HepG2 (cell line): Measurements from ENCODE around the gene FAM168A. TPM values are rescaled to one million over a fixed set of nuclear protein-coding genes. Genes with fewer than 3 reads are reported as not detected.

Experiments used
- ATAC-seq: fragments of 200-7000 bp; cut with Tn5 transposase; 3 replicates; pipeline ENCODE4 v1.9.1; 2020; ENCODE audit warnings: mild to moderate bottlenecking, moderate library complexity
- BruUV-seq: library from RNA; stranded (reverse); fragments of 400-500 nt; replicated peaks from 2 replicates; lab custom pipeline; 2021; lab: Mats Ljungman, UMichigan
- CTCF ChIA-PET: fragments of 300-600 bp; formaldehyde crosslinking; extraction: SDS; loops from one replicate; lab custom pipeline; 2021; ENCODE audit warnings: low total read pairs, inconsistent platforms, low intra/inter-chr PET ratio; lab: Yijun Ruan, JAX
- POLR2A ChIA-PET: fragments of 350-600 bp; sonication (Branson Sonifier 250); formaldehyde crosslinking; loops from one replicate; lab custom pipeline; 2020; ENCODE audit warnings: antibody characterized with exemption, inconsistent platforms; lab: Yijun Ruan, JAX
- DNase-seq: peaks from one replicate; pipeline ENCODE4 v3.0.0-alpha.2; 2015; ENCODE audit warnings: low spot score
- FAIRE-seq: peaks from 3 replicates; lab custom pipeline; 2011; peaks lifted over from hg19 to GRCh38; lab: Jason Lieb, UNC
- H2AFZ ChIP-seq: one replicate; pipeline ENCODE4 v1.6.1; 2011; ENCODE audit warnings: low read length, inconsistent platforms
- H3K27ac ChIP-seq: fragments of 300-600 bp; 3 replicates; pipeline ENCODE4 v1.8.0; 2011; ENCODE audit warnings: mixed run types, mild to moderate bottlenecking, mixed read lengths, low read length, inconsistent platforms; ENCODE audit not compliant: insufficient read depth; ENCODE audit errors: extremely low read length
- H3K27me3 ChIP-seq, 2 experiments: fragments of 200-600 bp in 1 of 2; 2 replicates in 1 of 2; 3 replicates in 1 of 2; pipeline versions ENCODE4 v1.6.0 to v1.8.0; 2011; ENCODE audit warnings: low read length in 2 of 2, mild to moderate bottlenecking in 2 of 2, moderate library complexity in 2 of 2, inconsistent platforms in 1 of 2; ENCODE audit not compliant: insufficient read depth in 2 of 2, control insufficient read depth in 1 of 2
- H3K36me3 ChIP-seq, 2 experiments: fragments of 200-600 bp in 1 of 2; replicated peaks in 1 of 2; 2 replicates in 1 of 2; 3 replicates in 1 of 2; pipeline versions ENCODE4 v1.5.1 to v1.8.0; 2011; ENCODE audit warnings: low read length in 2 of 2, inconsistent platforms in 1 of 2; ENCODE audit not compliant: insufficient read depth in 2 of 2, control insufficient read depth in 1 of 2
- H3K4me1 ChIP-seq: 2 replicates; pipeline ENCODE4 v1.5.1; 2012; ENCODE audit warnings: low read length, inconsistent platforms; ENCODE audit not compliant: insufficient read depth
- H3K4me2 ChIP-seq: 2 replicates; pipeline ENCODE4 v1.6.0; 2011; ENCODE audit warnings: low read depth, low read length, inconsistent platforms
- H3K4me3 ChIP-seq, 3 experiments: fragments of 200-600 bp in 1 of 3; sonication (generic), shearing (Covaris generic) in 1 of 3; replicated peaks in 1 of 3; 2 replicates each; pipeline ENCODE4 v1.5.1; 2011 to 2016; ENCODE audit warnings: low read length in 3 of 3, inconsistent platforms in 2 of 3, low read depth in 2 of 3, mild to moderate bottlenecking in 2 of 3, control low read depth in 1 of 3, mixed read lengths in 1 of 3; ENCODE audit not compliant: insufficient read depth in 1 of 3
- H3K79me2 ChIP-seq: one replicate; pipeline ENCODE4 v1.6.1; 2011; ENCODE audit warnings: low read length, inconsistent platforms; ENCODE audit not compliant: insufficient read depth
- H3K9ac ChIP-seq: 2 replicates; pipeline ENCODE4 v1.6.0; 2011; ENCODE audit warnings: mild to moderate bottlenecking, low read depth, low read length, inconsistent platforms; ENCODE audit not compliant: insufficient read depth
- H3K9me3 ChIP-seq: 2 replicates; pipeline ENCODE4 v1.5.1; 2012; ENCODE audit warnings: mild to moderate bottlenecking, low read length
- H4K20me1 ChIP-seq: 2 replicates; pipeline ENCODE4 v1.6.0; 2011; ENCODE audit warnings: inconsistent platforms, mild to moderate bottlenecking, low read length, moderate library complexity; ENCODE audit not compliant: insufficient read depth
- CENPT ChIP-seq: sonication (generic); formaldehyde crosslinking; IDR thresholded peaks from 2 replicates; pipeline ENCODE4 v1.8.0; 2022; ENCODE audit warnings: low read depth, mild to moderate bottlenecking, moderate library complexity, missing genetic modification reagents
- HMGA1 ChIP-seq: sonication (generic); formaldehyde crosslinking; conservative IDR thresholded peaks from 2 replicates; pipeline ENCODE4 v1.4.0; 2020; ENCODE audit warnings: missing genetic modification reagents
- KAT2B ChIP-seq: fragments of 150-350 bp; IDR thresholded peaks from 2 replicates; pipeline ENCODE4 v1.6.1; 2014; ENCODE audit warnings: low read depth, low read length, borderline replicate concordance
- MAFF ChIP-seq: IDR thresholded peaks from 2 replicates; pipeline ENCODE4 v1.6.1; 2011; ENCODE audit warnings: low read depth, low read length, improper control_type of control experiment
- SP4 ChIP-seq: sonication (generic); formaldehyde crosslinking; IDR thresholded peaks from 2 replicates; pipeline ENCODE4 v1.8.1; 2023; ENCODE audit warnings: mild to moderate bottlenecking, missing genetic modification reagents
- TBX2 ChIP-seq: sonication (generic); formaldehyde crosslinking; IDR thresholded peaks from 2 replicates; pipeline ENCODE4 v1.5.0; 2020; ENCODE audit warnings: missing genetic modification reagents, mild to moderate bottlenecking, borderline replicate concordance
- ZFP62 ChIP-seq: sonication (generic); formaldehyde crosslinking; IDR thresholded peaks from 2 replicates; pipeline ENCODE4 v1.4.0; 2020; ENCODE audit warnings: missing genetic modification reagents
- ZNF260 ChIP-seq: sonication (generic); formaldehyde crosslinking; IDR thresholded peaks from 2 replicates; pipeline ENCODE4 v1.4.0; 2020; ENCODE audit warnings: missing genetic modification reagents, low read depth, mild to moderate bottlenecking, borderline replicate concordance
- ZNF878 ChIP-seq: sonication (generic); formaldehyde crosslinking; IDR thresholded peaks from 2 replicates; pipeline ENCODE4 v1.8.1; 2023; ENCODE audit warnings: mild to moderate bottlenecking, missing genetic modification reagents, moderate library complexity
- WGBS: methylation state at CpG from one replicate; pipeline ENCODE4 v1.1.6; 2017; ENCODE audit warnings: low lambda C conversion rate; 5-methylcytosine and 5-hydroxymethylcytosine counted together
- in situ Hi-C: cut with HindIII; loops from 2 replicates; pipeline ENCODE4 v1.10.0; 2017; ENCODE audit warnings: low pct_unique_long_range_greater_than_20kb; ENCODE audit not compliant: extremely low pct_ligation_motif_present
- intact Hi-C: fragments of 100-400 bp; cut with micrococcal nuclease; formaldehyde crosslinking; loops from one replicate; pipeline ENCODE4 v1.10.0; 2022; ENCODE audit not compliant: unreplicated experiment
- polyA plus RNA-seq, 8 experiments: library from polyadenylated mRNA; depleted of rRNA in 3 of 8; stranded (reverse) in 7 of 8; unstranded in 1 of 8; fragments of >200 nt; fragmentation: Illumina TruSeq in 4 of 8; extraction: Trizol in 4 of 8; gene quantifications; 2 replicates each; pipeline versions ENCODE4 v1.2.1 to v1.2.3, GENCODE V29; 2011 to 2016; ENCODE audit warnings: low read depth in 4 of 8, missing spikeins in 1 of 8, mixed read lengths in 1 of 8; ENCODE audit not compliant: insufficient read depth in 1 of 8
- total RNA-seq, 5 experiments: library from RNA; depleted of rRNA; stranded (reverse); fragments of >200 nt; fragmentation: Illumina TruSeq; extraction: Trizol; gene quantifications; 2 replicates each; pipeline ENCODE4 v1.2.3, GENCODE V29; 2016; ENCODE audit warnings: low read depth in 1 of 5
- TF ChIP-seq, protein P1 (sequence below): sonication (generic); formaldehyde crosslinking; IDR thresholded peaks from 2 replicates; pipeline ENCODE4 v1.5.0; 2020; ENCODE audit warnings: mild to moderate bottlenecking, missing genetic modification reagents
- TF ChIP-seq, protein P2 (sequence below): sonication (generic); formaldehyde crosslinking; IDR thresholded peaks from 2 replicates; pipeline ENCODE4 v1.5.0; 2020; ENCODE audit warnings: missing genetic modification reagents
- TF ChIP-seq, protein P3 (sequence below): sonication (generic); formaldehyde crosslinking; IDR thresholded peaks from 2 replicates; pipeline ENCODE4 v1.4.0; 2020; ENCODE audit warnings: mild to moderate bottlenecking, missing genetic modification reagents
- TF ChIP-seq, protein P4 (sequence below): sonication (generic); formaldehyde crosslinking; conservative IDR thresholded peaks from 2 replicates; pipeline ENCODE4 v1.4.0; 2020; ENCODE audit warnings: missing genetic modification reagents

Gene FAM168A
- total and polyA plus RNA-seq, 2 of the 13 experiments (the other 11 are each of a cell fraction or from before 2014, with no cell fraction given), result 13.9 to 15.8 TPM

DNA sequence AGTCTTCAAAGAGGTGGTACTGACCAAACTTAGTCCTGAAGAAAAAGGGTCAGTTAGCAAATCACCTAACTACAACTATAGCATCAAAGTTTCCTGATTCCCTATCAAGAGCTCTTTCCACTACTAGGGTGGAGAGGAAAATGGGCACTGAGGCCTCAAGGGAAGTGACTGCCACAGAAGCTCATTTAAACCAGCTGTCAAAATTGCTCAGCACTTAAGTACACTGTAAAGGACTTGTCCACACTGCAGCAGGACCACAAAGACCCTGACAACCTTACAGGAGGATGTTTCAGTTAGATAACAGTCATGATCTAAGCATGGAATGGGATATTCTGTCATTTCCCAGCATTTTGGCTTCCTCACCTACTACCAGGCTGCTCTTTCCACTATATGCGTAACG lies 33.0 kb downstream of the FAM168A start:
- BruUV-seq, result no TSS peak
- no peaks in the 10 kb centered on the region for H3K9me3 ChIP-seq
- H3K9ac ChIP-seq, result no peak overlapping the region
- H3K4me3 ChIP-seq, result no peak overlapping the region
- FAIRE-seq, result no peak
- no peak overlapping the region for H3K27ac ChIP-seq
- no peak overlapping the region for H3K4me2 ChIP-seq
- peaks cover 3% of the 10 kb centered on the region for H3K79me2 ChIP-seq
- H3K4me1 ChIP-seq, result no peaks in the 10 kb centered on the region
- no peaks in the 10 kb centered on the region for H4K20me1 ChIP-seq
- intact Hi-C loops (no loop called here), in situ Hi-C loops (no loop called here)
- no peaks in the 10 kb centered on the region for H3K27me3 ChIP-seq
- H3K36me3 ChIP-seq, result 0 out of 5 replicates have a peak, but pooled peaks cover 0 to 2% of the 10 kb centered on the region in 2 experiments
- CTCF ChIA-PET, result no interaction called here
- TF ChIP-seq CENPT (no peak), SP4 (CRISPR knock-in tag) (no peak), HMGA1 (CRISPR knock-in tag) (no peak), MAFF (no peak), ZNF260 (CRISPR knock-in tag) (no peak), TBX2 (CRISPR knock-in tag) (no peak), ZFP62 (CRISPR knock-in tag) (no peak), KAT2B (no peak), ZNF878 (no peak)
- TF ChIP-seq, protein P1, sequence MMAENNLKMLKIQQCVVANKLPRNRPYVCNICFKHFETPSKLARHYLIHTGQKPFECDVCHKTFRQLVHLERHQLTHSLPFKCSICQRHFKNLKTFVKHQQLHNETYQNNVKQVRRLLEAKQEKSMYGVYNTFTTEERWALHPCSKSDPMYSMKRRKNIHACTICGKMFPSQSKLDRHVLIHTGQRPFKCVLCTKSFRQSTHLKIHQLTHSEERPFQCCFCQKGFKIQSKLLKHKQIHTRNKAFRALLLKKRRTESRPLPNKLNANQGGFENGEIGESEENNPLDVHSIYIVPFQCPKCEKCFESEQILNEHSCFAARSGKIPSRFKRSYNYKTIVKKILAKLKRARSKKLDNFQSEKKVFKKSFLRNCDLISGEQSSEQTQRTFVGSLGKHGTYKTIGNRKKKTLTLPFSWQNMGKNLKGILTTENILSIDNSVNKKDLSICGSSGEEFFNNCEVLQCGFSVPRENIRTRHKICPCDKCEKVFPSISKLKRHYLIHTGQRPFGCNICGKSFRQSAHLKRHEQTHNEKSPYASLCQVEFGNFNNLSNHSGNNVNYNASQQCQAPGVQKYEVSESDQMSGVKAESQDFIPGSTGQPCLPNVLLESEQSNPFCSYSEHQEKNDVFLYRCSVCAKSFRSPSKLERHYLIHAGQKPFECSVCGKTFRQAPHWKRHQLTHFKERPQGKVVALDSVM (CRISPR knock-in tag), result no peak
- TF ChIP-seq, protein P2, sequence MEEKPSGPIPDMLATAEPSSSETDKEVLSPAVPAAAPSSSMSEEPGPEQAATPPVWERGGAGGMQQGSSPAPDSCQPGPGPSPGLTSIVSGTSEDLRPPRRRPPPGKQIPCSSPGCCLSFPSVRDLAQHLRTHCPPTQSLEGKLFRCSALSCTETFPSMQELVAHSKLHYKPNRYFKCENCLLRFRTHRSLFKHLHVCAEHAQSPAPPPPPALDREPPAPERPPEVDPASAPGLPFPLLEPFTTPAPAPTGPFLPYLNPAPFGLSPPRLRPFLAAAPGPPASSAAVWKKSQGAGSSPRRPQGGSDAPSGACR (CRISPR knock-in tag), result no peak
- TF ChIP-seq, protein P3, sequence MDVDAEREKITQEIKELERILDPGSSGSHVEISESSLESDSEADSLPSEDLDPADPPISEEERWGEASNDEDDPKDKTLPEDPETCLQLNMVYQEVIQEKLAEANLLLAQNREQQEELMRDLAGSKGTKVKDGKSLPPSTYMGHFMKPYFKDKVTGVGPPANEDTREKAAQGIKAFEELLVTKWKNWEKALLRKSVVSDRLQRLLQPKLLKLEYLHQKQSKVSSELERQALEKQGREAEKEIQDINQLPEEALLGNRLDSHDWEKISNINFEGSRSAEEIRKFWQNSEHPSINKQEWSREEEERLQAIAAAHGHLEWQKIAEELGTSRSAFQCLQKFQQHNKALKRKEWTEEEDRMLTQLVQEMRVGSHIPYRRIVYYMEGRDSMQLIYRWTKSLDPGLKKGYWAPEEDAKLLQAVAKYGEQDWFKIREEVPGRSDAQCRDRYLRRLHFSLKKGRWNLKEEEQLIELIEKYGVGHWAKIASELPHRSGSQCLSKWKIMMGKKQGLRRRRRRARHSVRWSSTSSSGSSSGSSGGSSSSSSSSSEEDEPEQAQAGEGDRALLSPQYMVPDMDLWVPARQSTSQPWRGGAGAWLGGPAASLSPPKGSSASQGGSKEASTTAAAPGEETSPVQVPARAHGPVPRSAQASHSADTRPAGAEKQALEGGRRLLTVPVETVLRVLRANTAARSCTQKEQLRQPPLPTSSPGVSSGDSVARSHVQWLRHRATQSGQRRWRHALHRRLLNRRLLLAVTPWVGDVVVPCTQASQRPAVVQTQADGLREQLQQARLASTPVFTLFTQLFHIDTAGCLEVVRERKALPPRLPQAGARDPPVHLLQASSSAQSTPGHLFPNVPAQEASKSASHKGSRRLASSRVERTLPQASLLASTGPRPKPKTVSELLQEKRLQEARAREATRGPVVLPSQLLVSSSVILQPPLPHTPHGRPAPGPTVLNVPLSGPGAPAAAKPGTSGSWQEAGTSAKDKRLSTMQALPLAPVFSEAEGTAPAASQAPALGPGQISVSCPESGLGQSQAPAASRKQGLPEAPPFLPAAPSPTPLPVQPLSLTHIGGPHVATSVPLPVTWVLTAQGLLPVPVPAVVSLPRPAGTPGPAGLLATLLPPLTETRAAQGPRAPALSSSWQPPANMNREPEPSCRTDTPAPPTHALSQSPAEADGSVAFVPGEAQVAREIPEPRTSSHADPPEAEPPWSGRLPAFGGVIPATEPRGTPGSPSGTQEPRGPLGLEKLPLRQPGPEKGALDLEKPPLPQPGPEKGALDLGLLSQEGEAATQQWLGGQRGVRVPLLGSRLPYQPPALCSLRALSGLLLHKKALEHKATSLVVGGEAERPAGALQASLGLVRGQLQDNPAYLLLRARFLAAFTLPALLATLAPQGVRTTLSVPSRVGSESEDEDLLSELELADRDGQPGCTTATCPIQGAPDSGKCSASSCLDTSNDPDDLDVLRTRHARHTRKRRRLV (CRISPR knock-in tag), result no peak
- TF ChIP-seq, protein P4, sequence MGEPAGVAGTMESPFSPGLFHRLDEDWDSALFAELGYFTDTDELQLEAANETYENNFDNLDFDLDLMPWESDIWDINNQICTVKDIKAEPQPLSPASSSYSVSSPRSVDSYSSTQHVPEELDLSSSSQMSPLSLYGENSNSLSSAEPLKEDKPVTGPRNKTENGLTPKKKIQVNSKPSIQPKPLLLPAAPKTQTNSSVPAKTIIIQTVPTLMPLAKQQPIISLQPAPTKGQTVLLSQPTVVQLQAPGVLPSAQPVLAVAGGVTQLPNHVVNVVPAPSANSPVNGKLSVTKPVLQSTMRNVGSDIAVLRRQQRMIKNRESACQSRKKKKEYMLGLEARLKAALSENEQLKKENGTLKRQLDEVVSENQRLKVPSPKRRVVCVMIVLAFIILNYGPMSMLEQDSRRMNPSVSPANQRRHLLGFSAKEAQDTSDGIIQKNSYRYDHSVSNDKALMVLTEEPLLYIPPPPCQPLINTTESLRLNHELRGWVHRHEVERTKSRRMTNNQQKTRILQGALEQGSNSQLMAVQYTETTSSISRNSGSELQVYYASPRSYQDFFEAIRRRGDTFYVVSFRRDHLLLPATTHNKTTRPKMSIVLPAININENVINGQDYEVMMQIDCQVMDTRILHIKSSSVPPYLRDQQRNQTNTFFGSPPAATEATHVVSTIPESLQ (CRISPR knock-in tag), result no peak
- TF ChIP-seq, all 625 proteins: peak for 0
- DNase-seq (no peak), ATAC-seq (no peak)
- H2AFZ ChIP-seq, result no peak overlapping the region
- 91% methylated on average over 2 of the region's 2 CpGs for WGBS
- POLR2A ChIA-PET, result no interaction called here
